ENCODE measurements around the gene SLC35A2. TPM values are rescaled to one million over a fixed set of nuclear protein-coding genes. Genes with fewer than 3 reads are reported as not detected.
"Not testable (repeated sequence)": the region's sequence is repeated elsewhere in the genome, so short reads cannot be mapped to it uniquely, and the experiment has no call there.

The SLC35A2 gene
- total RNA-seq, 2 donors from 2014 or later: 29.7 to 39.0 TPM

GRCh38 chrX:48854898-48855297, 56.5 kb downstream of the SLC35A2 start:
- DNase-seq (ENCODE audit: low spot score): no peak
- Histone ChIP-seq H3K9me3 (no peaks in the 10 kb centered on the region), H3K4me1 (replicated peaks) (no peaks in the 10 kb centered on the region), H3K27ac (no peak overlapping the region), H3K36me3 (no peaks in the 10 kb centered on the region), H3K27me3 (replicated peaks; ENCODE audit: insufficient read depth) (no peaks in the 10 kb centered on the region), H3K4me3 (no peak overlapping the region)
- intact Hi-C loops (cut with DNase I): no loop called here
- 27% methylated on average over 5 of the region's 5 CpGs for WGBS
- no peak for TF ChIP-seq POLR2AphosphoS5 (IDR thresholded peaks at IDR 0.05)
- TF ChIP-seq CTCF (IDR thresholded peaks at IDR 0.05): no peak
- TF ChIP-seq POLR2A (IDR thresholded peaks at IDR 0.05): no peak

GRCh38 chrX:48854121-48854804, 57.2 kb downstream of the SLC35A2 start:
- DNase-seq (ENCODE audit: low spot score); H3K27me3 ChIP-seq (replicated peaks; ENCODE audit: insufficient read depth); H3K27ac ChIP-seq; H3K4me1 ChIP-seq (replicated peaks); H3K4me3 ChIP-seq; H3K36me3 ChIP-seq; intact Hi-C loops (cut with DNase I); H3K9me3 ChIP-seq: not testable (repeated sequence)
- WGBS: 77% methylated on average over 7 of the region's 12 CpGs

GRCh38 chrX:48853494-48853893, 58.0 kb downstream of the SLC35A2 start:
- H3K9me3 ChIP-seq; DNase-seq (ENCODE audit: low spot score); H3K27me3 ChIP-seq (replicated peaks; ENCODE audit: insufficient read depth); H3K36me3 ChIP-seq; H3K4me3 ChIP-seq; H3K4me1 ChIP-seq (replicated peaks); H3K27ac ChIP-seq; intact Hi-C loops (cut with DNase I): not testable (repeated sequence)

Small RNA genes lying within 50 kb of the gene (small RNA-seq; reads per million reads assigned to genes)
- 0 reads per million in 2 donors for gene RNU6-722P

Other genes with a start within 250 kb of the SLC35A2 start
- 10 to 100 TPM in 1 of 2 donors, 1 to 10 TPM in 1; 2.5 to 10.5 TPM for gene WAS, start 227.8 kb downstream of the SLC35A2 start, total RNA-seq
- gene SUV39H1, start 214.9 kb downstream of the SLC35A2 start, total RNA-seq: 1 to 10 TPM; 7.4 to 9.1 TPM
- under 1 TPM in 1 of 2 donors, not detected in 1; 0.41 TPM for gene GLOD5, start 149.9 kb downstream of the SLC35A2 start, total RNA-seq
- gene GATA1, start 125.1 kb downstream of the SLC35A2 start, total RNA-seq: not detected
- 100 to 1,000 TPM; 102 to 113 TPM for gene HDAC6, start 109.6 kb downstream of the SLC35A2 start, total RNA-seq
- not detected for gene ERAS, start 85.1 kb downstream of the SLC35A2 start, total RNA-seq
- gene PCSK1N, start 76.0 kb downstream of the SLC35A2 start, total RNA-seq: 10 to 100 TPM; 45.4 to 77.7 TPM
- 10 to 100 TPM; 58.2 to 85.8 TPM for gene TIMM17B, start 13.9 kb downstream of the SLC35A2 start, total RNA-seq
- 10 to 100 TPM; 37.1 to 76.6 TPM for gene PQBP1, start 13.7 kb downstream of the SLC35A2 start, total RNA-seq
- gene PIM2, start 7.4 kb upstream of the SLC35A2 start, total RNA-seq: 10 to 100 TPM; 12.1 to 23.5 TPM
- 10 to 100 TPM; 44.1 to 84.2 TPM for gene OTUD5, start 46.0 kb upstream of the SLC35A2 start, total RNA-seq
- gene KCND1, start 60.2 kb upstream of the SLC35A2 start, total RNA-seq: 1 to 10 TPM in 1 of 2 donors, under 1 TPM in 1; 0.23 to 1.9 TPM
- gene GRIPAP1, start 90.6 kb upstream of the SLC35A2 start, total RNA-seq: 10 to 100 TPM; 26.9 to 62.4 TPM
- gene TFE3, start 131.7 kb upstream of the SLC35A2 start, total RNA-seq: 10 to 100 TPM; 44.6 to 88.4 TPM
- 10 to 100 TPM; 12.3 to 15.0 TPM for gene CCDC120, start 147.4 kb upstream of the SLC35A2 start, total RNA-seq
- gene PRAF2, start 162.4 kb upstream of the SLC35A2 start, total RNA-seq: 10 to 100 TPM; 13.9 to 42.9 TPM
- 10 to 100 TPM; 67.8 to 93.6 TPM for gene WDR45, start 168.2 kb upstream of the SLC35A2 start, total RNA-seq
- gene GPKOW, start 212.1 kb upstream of the SLC35A2 start, total RNA-seq: 10 to 100 TPM; 21.2 to 28.7 TPM